PFSK-1 (cell line): ENCODE data around the gene SAFB.

Source experiments
- POLR2AphosphoS5 ChIP-seq: IDR thresholded peaks from 2 replicates; pipeline ENCODE4 v1.6.1; 2012; ENCODE audit warnings: low read depth, mild to moderate bottlenecking, control low read depth, low read length, moderate library complexity
- SIN3A ChIP-seq: IDR thresholded peaks from 2 replicates; pipeline ENCODE4 v1.6.1; 2012; ENCODE audit warnings: mild to moderate bottlenecking, low read length, moderate library complexity, borderline replicate concordance; ENCODE audit not compliant: insufficient read depth
- TAF1 ChIP-seq: IDR thresholded peaks from 2 replicates; pipeline ENCODE4 v1.6.1; 2012; ENCODE audit warnings: low read length, control low read depth, borderline replicate concordance; ENCODE audit not compliant: insufficient read depth

GRCh38 chr19:5714816-5715215 lies 91.9 kb downstream of the SAFB start:
- TF ChIP-seq SIN3A, result no peak
- TF ChIP-seq POLR2AphosphoS5, result no peak
- no peak for TF ChIP-seq TAF1
